ENCODE measurements around the gene PTPN18. TPM values are rescaled to one million over a fixed set of nuclear protein-coding genes. Genes with fewer than 3 reads are reported as not detected.

The PTPN18 gene, protein sequence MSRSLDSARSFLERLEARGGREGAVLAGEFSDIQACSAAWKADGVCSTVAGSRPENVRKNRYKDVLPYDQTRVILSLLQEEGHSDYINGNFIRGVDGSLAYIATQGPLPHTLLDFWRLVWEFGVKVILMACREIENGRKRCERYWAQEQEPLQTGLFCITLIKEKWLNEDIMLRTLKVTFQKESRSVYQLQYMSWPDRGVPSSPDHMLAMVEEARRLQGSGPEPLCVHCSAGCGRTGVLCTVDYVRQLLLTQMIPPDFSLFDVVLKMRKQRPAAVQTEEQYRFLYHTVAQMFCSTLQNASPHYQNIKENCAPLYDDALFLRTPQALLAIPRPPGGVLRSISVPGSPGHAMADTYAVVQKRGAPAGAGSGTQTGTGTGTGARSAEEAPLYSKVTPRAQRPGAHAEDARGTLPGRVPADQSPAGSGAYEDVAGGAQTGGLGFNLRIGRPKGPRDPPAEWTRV
- 30.5 TPM for total RNA-seq

DNA sequence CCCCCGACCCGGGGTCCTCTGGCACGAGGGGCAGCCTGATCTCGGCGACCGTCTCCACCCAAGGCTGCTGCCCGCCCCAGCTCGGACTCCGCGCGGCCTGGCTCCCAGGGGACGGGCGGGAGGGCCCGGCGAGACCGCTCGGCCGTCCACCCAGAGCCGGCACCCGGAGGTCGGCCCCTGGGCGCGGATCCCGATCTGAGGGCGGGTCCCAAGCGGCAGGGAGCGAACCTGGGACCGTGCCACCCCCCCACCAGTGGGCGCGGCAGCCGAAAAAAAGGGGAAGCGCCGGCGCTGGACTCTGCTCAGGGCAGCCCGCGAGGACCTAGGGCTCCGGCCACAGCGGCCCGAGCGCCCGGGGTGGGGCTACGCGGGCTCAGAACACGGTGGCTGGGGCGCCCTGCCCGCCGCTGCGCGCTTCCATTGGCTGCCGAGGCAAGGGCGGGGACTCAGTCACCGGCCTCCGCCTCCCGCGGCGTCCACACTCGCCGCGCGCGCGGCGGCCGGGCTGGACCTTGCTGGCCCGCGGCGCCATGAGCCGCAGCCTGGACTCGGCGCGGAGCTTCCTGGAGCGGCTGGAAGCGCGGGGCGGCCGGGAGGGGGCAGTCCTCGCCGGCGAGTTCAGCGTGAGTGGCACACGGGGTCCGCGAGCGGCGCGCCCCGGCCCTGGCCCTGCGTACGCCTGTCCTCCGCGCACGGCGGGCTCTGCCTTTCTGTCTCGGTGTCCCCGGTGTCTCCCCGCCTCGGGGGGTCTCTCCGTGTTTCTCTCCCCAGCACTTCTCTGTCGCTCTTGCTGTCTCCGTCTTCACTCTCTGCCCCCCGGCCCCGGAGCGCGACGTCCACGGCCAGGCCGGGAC lies at the start of gene PTPN18:
Gene PTPN18 (plus strand): TSS at position 479 of the 854 bp plus-strand sequence. CDS start 52 bp downstream, at position 531.

DNA sequence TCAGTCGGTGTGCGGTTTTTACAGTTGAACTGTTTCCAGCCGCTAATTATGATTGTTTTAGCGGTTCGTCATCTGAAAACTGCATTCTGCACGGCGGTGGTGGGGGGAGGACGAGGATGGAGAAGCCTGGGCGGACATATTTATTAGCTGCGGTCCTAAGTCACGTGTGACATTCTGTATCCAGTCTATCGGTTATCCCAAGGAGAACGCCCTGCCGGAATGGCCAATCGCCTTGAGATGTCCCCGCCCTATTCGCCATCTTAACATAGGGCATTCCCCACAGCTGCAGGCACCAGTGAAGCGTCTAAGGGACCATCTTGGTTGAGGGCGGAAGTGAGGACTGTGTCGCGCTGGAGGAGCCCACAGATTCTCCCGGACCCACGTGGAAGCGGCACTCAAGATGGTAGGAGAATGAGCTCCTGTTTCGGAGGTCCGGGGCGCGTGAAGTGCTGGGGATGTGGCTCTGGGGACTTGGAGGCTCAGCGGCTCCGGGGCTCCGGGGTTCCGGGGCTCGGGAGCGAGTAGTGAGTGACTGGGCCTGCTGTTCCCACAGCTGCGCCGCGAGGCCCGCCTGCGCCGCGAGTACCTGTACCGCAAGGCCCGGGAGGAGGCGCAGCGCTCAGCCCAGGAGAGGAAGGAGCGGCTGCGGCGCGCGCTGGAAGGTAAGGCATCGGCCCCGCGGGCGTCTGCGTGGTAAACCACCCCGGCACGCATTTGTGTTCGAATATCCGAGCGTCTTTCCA lies 13.2 kb upstream of the PTPN18 start, which contains the start of gene IMP4:
Gene IMP4 (plus strand): TSS at position 365 of the 743 bp plus-strand sequence. CDS start 36 bp downstream, at position 401.

Other genes with a start within 250 kb of the PTPN18 start
- gene POTEF, start 226.8 kb upstream of the PTPN18 start, total RNA-seq: not detected
- 13.4 TPM for gene CCDC74B, start 210.9 kb upstream of the PTPN18 start, total RNA-seq
- 35.3 TPM for gene SMPD4, start 174.5 kb upstream of the PTPN18 start, total RNA-seq
- 44.9 TPM for gene MZT2B, start 173.8 kb upstream of the PTPN18 start, total RNA-seq
- not detected for gene TUBA3E, start 157.6 kb upstream of the PTPN18 start, total RNA-seq
- gene IMP4, start 13.2 kb upstream of the PTPN18 start, total RNA-seq: 53.5 TPM
- gene POTEI, start 153.3 kb downstream of the PTPN18 start, total RNA-seq: 0.22 TPM
- gene CFC1B, start 165.2 kb downstream of the PTPN18 start, total RNA-seq: 0.33 TPM
- gene CFC1, start 243.5 kb downstream of the PTPN18 start, total RNA-seq: 0.55 TPM

Measured in camera-type eye (tissue), 1 donor.